ENCODE measurements around the gene MRS2. TPM values are rescaled to one million over a fixed set of nuclear protein-coding genes. Genes with fewer than 3 reads are reported as not detected.

The MRS2 gene
- polyA plus RNA-seq, 1 donor, result 50.2 TPM

DNA sequence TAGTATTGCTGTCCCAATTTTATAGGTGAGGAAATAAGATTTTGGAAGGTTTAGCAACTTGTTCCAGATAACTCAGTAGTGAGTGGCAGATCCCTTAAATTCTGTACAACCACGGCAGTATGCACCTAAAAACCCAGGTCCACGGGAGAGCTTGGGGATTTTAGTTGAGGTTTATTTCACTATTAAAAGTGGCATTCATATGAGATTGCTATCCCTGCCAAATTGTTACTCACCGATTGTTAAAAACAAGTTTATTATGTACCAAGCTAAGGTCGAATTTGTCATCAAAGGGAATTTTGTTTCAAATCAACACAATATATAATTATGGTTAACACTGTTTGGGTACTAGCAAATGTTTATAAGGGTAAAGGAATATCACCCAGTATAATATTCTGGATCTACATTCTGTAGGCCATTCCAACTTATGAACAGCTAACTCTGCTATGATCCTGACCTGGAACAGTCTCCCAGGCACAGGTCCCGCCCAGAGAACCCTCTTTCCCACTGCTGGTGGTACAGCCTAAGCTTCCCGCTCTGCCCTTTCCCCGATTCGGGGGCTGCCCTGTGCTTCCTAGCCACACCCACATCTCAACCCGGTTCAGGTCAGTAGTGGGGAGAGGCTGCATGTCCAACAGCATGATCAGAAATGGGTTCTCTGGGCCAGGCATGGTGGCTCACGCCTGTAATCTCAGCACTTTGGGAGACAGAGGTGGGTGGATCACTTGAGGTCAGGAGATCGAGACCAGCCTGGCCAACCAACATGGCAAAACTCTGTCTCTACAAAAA is 61.7 kb downstream of the MRS2 start:
- no peak for DNase-seq

DNA sequence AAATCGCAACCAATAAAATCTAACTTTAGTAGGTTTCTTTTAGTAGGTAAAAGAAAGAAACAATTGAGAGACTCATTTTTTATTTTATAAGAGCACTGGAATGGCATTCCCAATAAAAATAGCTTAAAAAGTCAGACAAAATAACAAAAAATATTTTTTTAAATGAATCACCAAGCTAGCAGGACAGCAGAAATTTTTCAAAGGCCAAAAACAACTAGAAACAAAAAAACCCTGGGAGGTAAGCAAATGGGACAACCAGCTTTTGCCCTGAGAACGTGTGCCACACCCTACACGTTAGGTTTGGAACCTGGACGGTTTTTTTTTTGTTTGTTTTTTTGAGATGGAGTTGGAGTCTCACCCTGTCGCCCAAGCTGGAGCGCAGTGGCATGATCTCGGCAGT is 67.1 kb downstream of the MRS2 start:
- DNase-seq, result no peak

GRCh38 chr6:24472181-24472580 is 69.4 kb downstream of the MRS2 start:
- DNase-seq, result no peak

Other genes starting within 250 kb of the MRS2 start
- 136 TPM for gene DCDC2, start 44.9 kb upstream of the MRS2 start, polyA plus RNA-seq (ENCODE audit: insufficient read length)
- gene GPLD1, start 86.6 kb downstream of the MRS2 start, polyA plus RNA-seq (ENCODE audit: insufficient read length), result 5.3 TPM
- 31.9 TPM for gene ALDH5A1, start 92.0 kb downstream of the MRS2 start, polyA plus RNA-seq (ENCODE audit: insufficient read length)
- 0.48 TPM for gene KIAA0319, start 243.3 kb downstream of the MRS2 start, polyA plus RNA-seq (ENCODE audit: insufficient read length)

All from left kidney (tissue), 2 donors.